NT2/D1 (cell line): ENCODE data around the gene TEAD1.

Experiments
- SUZ12 ChIP-seq: IDR thresholded peaks from 2 replicates; pipeline ENCODE4 v1.6.1; 2011; ENCODE audit not compliant: insufficient read length, insufficient read depth; ENCODE audit errors: extremely low read depth
- YY1 ChIP-seq: IDR thresholded peaks from 2 replicates; pipeline ENCODE4 v1.6.1; 2011; ENCODE audit not compliant: insufficient read length, insufficient read depth
- ZNF274 ChIP-seq: IDR thresholded peaks from 2 replicates; pipeline ENCODE4 v1.6.1; 2011; ENCODE audit warnings: mild to moderate bottlenecking, low read depth, low read length

DNA sequence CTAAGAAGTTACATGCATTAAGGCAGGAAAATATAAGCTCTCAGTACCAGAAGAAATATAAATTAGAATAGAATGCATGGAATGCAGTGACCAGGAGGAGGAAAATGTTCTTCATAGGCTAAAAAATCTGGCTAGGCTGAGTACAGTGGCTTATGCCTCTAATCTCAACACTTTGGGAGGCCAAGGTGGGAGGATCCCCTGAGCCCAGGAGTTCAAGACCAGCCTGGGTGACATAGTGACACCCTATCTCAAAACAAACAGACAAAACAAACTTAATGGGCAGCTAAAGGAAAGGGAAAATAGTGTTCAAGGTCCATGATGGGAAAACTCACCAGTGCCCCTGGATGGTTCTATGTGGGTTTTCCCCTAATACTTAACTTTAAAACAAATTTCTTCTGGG, 256.6 kb downstream of the TEAD1 start:
- TF ChIP-seq YY1 (no peak), ZNF274 (no peak), SUZ12 (no peak)
